H9 (cell line): ENCODE data around the gene KCNMA1. TPM values are rescaled to one million over a fixed set of nuclear protein-coding genes. Genes with fewer than 3 reads are reported as not detected.

Experiments used
- DNase-seq: peaks from one replicate; pipeline ENCODE4 v3.0.0-alpha.2; 2017
- H2AFZ ChIP-seq: one replicate; pipeline ENCODE4 v1.6.1; 2013; ENCODE audit warnings: mild to moderate bottlenecking, low read length, control low read depth, moderate library complexity
- H2AK5ac ChIP-seq: 2 replicates; pipeline ENCODE4 v1.6.1; 2013; ENCODE audit warnings: low read length, control low read depth, mixed read lengths; ENCODE audit not compliant: insufficient read length
- H2BK120ac ChIP-seq: one replicate; pipeline ENCODE4 v1.6.1; 2013; ENCODE audit warnings: low read depth, mild to moderate bottlenecking, low read length, control low read depth, inconsistent platforms; ENCODE audit not compliant: poor library complexity, severe bottlenecking
- H2BK12ac ChIP-seq: 2 replicates; pipeline ENCODE4 v1.6.1; 2013; ENCODE audit warnings: low read length, control low read depth, mixed read lengths, low read depth; ENCODE audit not compliant: insufficient read length
- H2BK15ac ChIP-seq: 2 replicates; pipeline ENCODE4 v1.6.1; 2013; ENCODE audit warnings: low read depth, low read length, control low read depth
- H2BK20ac ChIP-seq: one replicate; pipeline ENCODE4 v1.6.1; 2013; ENCODE audit warnings: low read depth, mild to moderate bottlenecking, low read length, control low read depth, inconsistent platforms; ENCODE audit not compliant: poor library complexity, severe bottlenecking
- H2BK5ac ChIP-seq: 2 replicates; pipeline ENCODE4 v1.6.1; 2013; ENCODE audit warnings: low read length, control low read depth, mixed read lengths; ENCODE audit not compliant: insufficient read length
- H3K14ac ChIP-seq: 2 replicates; pipeline ENCODE4 v1.6.1; 2013; ENCODE audit warnings: low read length, control low read depth; ENCODE audit not compliant: insufficient read depth
- H3K18ac ChIP-seq: 2 replicates; pipeline ENCODE4 v1.6.1; 2013; ENCODE audit warnings: low read depth, mild to moderate bottlenecking, mixed read lengths, low read length, control low read depth; ENCODE audit not compliant: insufficient read length
- H3K23ac ChIP-seq: 2 replicates; pipeline ENCODE4 v1.6.1; 2013; ENCODE audit warnings: low read length, control low read depth, mixed read lengths, low read depth; ENCODE audit not compliant: insufficient read length
- H3K23me2 ChIP-seq: 2 replicates; pipeline ENCODE4 v1.6.1; 2013; ENCODE audit warnings: low read depth, mild to moderate bottlenecking, mixed read lengths, low read length, control low read depth; ENCODE audit not compliant: insufficient read length, poor library complexity, severe bottlenecking
- H3K27ac ChIP-seq: 2 replicates; pipeline ENCODE4 v1.5.1; 2013; ENCODE audit warnings: low read length, control low read depth, mixed read lengths, low read depth; ENCODE audit not compliant: insufficient read length
- H3K27me3 ChIP-seq: 2 replicates; pipeline ENCODE4 v1.6.1; 2013; ENCODE audit warnings: low read length, control low read depth, inconsistent platforms; ENCODE audit not compliant: insufficient read depth
- H3K4ac ChIP-seq: 2 replicates; pipeline ENCODE4 v1.6.1; 2013; ENCODE audit warnings: low read depth, mild to moderate bottlenecking, control low read depth, inconsistent platforms, low read length, moderate library complexity
- H3K4me1 ChIP-seq: 2 replicates; pipeline ENCODE4 v1.6.1; 2013; ENCODE audit warnings: low read length, control low read depth, inconsistent platforms; ENCODE audit not compliant: insufficient read depth
- H3K4me2 ChIP-seq: 2 replicates; pipeline ENCODE4 v1.6.1; 2013; ENCODE audit warnings: low read length, control low read depth, mixed read lengths; ENCODE audit not compliant: insufficient read length, insufficient read depth
- H3K56ac ChIP-seq: 2 replicates; pipeline ENCODE4 v1.6.1; 2013; ENCODE audit warnings: low read depth, mild to moderate bottlenecking, mixed read lengths, low read length, control low read depth; ENCODE audit not compliant: insufficient read length
- H3K79me1 ChIP-seq: 2 replicates; pipeline ENCODE4 v1.6.1; 2013; ENCODE audit warnings: low read depth, mild to moderate bottlenecking, moderate library complexity, low read length, control low read depth, inconsistent platforms; ENCODE audit not compliant: insufficient read depth, poor library complexity, severe bottlenecking
- H3K79me2 ChIP-seq: 2 replicates; pipeline ENCODE4 v1.6.1; 2013; ENCODE audit warnings: low read length, control low read depth, inconsistent platforms; ENCODE audit not compliant: insufficient read depth
- H3K9ac ChIP-seq: 2 replicates; pipeline ENCODE4 v1.6.1; 2013; ENCODE audit warnings: low read length, control low read depth, mixed read lengths; ENCODE audit not compliant: insufficient read length; ENCODE audit errors: extremely low read depth
- H3K9me3 ChIP-seq: one replicate; pipeline ENCODE4 v1.6.1; 2013; ENCODE audit warnings: low read depth, low read length, inconsistent platforms; ENCODE audit not compliant: control insufficient read depth
- H3T11ph ChIP-seq: one replicate; pipeline ENCODE4 v1.6.1; 2013; ENCODE audit warnings: mild to moderate bottlenecking, low read length, control low read depth, inconsistent platforms
- H4K20me1 ChIP-seq: one replicate; pipeline ENCODE4 v1.6.1; 2013; ENCODE audit not compliant: control insufficient read depth, insufficient read length, insufficient read depth
- H4K5ac ChIP-seq: 2 replicates; pipeline ENCODE4 v1.6.1; 2013; ENCODE audit warnings: low read depth, mild to moderate bottlenecking, mixed read lengths, low read length, control low read depth; ENCODE audit not compliant: insufficient read length
- H4K8ac ChIP-seq: replicated peaks from 2 replicates; pipeline ENCODE4 v1.6.1; 2013; ENCODE audit warnings: low read length, control low read depth, mixed read lengths, low read depth; ENCODE audit not compliant: insufficient read length
- H4K91ac ChIP-seq: 2 replicates; pipeline ENCODE4 v1.6.1; 2013; ENCODE audit warnings: low read depth, mild to moderate bottlenecking, moderate library complexity, mixed read lengths, low read length, control low read depth; ENCODE audit not compliant: insufficient read length
- H3K27ac Mint-ChIP-seq, 3 experiments: 2 replicates in 2 of 3; 3 replicates in 1 of 3; pipeline ENCODE4 v1.8.0; 2020 to 2021; ENCODE audit warnings: mixed read lengths in 3 of 3, mild to moderate bottlenecking in 1 of 3, moderate library complexity in 1 of 3
- H3K27me3 Mint-ChIP-seq: 2 replicates; pipeline ENCODE4 v1.8.0; 2021; ENCODE audit warnings: low read depth, mild to moderate bottlenecking, moderate library complexity, mixed read lengths
- H3K36me3 Mint-ChIP-seq, 3 experiments: 2 replicates in 2 of 3; 3 replicates in 1 of 3; pipeline ENCODE4 v1.8.0; 2020 to 2021; ENCODE audit warnings: low read depth in 3 of 3, mixed read lengths in 3 of 3; ENCODE audit not compliant: insufficient read depth in 1 of 3
- H3K4me1 Mint-ChIP-seq, 2 experiments: 2 replicates each; pipeline ENCODE4 v1.8.0; 2020; ENCODE audit warnings: mixed read lengths in 2 of 2
- H3K4me3 Mint-ChIP-seq, 2 experiments: 2 replicates in 1 of 2; 3 replicates in 1 of 2; pipeline ENCODE4 v1.8.0; 2020 to 2021; ENCODE audit warnings: mild to moderate bottlenecking in 2 of 2, mixed read lengths in 2 of 2, moderate library complexity in 1 of 2
- H3K9me3 Mint-ChIP-seq, 2 experiments: 2 replicates in 1 of 2; 3 replicates in 1 of 2; pipeline ENCODE4 v1.8.0; 2020; ENCODE audit warnings: mild to moderate bottlenecking in 2 of 2, mixed read lengths in 2 of 2, moderate library complexity in 1 of 2
- CTCF ChIP-seq: fragments of 200-600 bp; sonication (generic); conservative IDR thresholded peaks from 3 replicates; pipeline ENCODE4 v1.8.0; 2021; ENCODE audit warnings: antibody characterized with exemption, mild to moderate bottlenecking
- WGBS: extraction: QIAGEN DNeasy Blood & Tissue Kit; methylation state at CpG from one replicate; pipeline ENCODE4 v1.1.7; 2013; ENCODE audit warnings: missing lambda C conversion rate, low lambda C conversion rate, mixed read lengths; ENCODE audit not compliant: insufficient read length; ENCODE audit errors: extremely low coverage; 5-methylcytosine and 5-hydroxymethylcytosine counted together
- total RNA-seq: library from RNA; stranded (reverse); gene quantifications from 2 replicates; pipeline ENCODE4 v1.2.1, GENCODE V29; 2021

The KCNMA1 gene
- total RNA-seq, 1 experiment from 2014 or later: 2.0 TPM

GRCh38 chr10:77036993-77037734 is 600.4 kb downstream of the KCNMA1 start:
- no CpG with 5 or more reads among the region's 6 CpGs for WGBS
- Mint-ChIP-seq H3K27me3 (peaks cover 10% of the 10 kb centered on the region), H3K4me1 (peaks cover 13 to 22% of the 10 kb centered on the region in 2 experiments), H3K27ac (peak overlapping the region in 1 of 3 experiments; percentile 44; a peak in 1 of 7 replicates), H3K4me3 (no peak overlapping the region; a peak in 1 of 5 replicates), H3K9me3 (no peaks in the 10 kb centered on the region), H3K36me3 (no peaks in the 10 kb centered on the region)
- no peak overlapping the region for H3K4ac ChIP-seq
- no peak overlapping the region for H3K9ac ChIP-seq
- H3K27me3 ChIP-seq: no peaks in the 10 kb centered on the region
- no peak overlapping the region for H2BK5ac ChIP-seq
- H3K18ac ChIP-seq: no peak overlapping the region
- no peak overlapping the region for H3K27ac ChIP-seq
- no peak overlapping the region for H2BK12ac ChIP-seq
- H3K79me2 ChIP-seq: no peaks in the 10 kb centered on the region
- no peak overlapping the region for H3K23ac ChIP-seq
- TF ChIP-seq CTCF: peak; percentile 84
- no peak overlapping the region for H4K5ac ChIP-seq
- H3K56ac ChIP-seq: no peak overlapping the region
- H3K4me1 ChIP-seq: no peaks in the 10 kb centered on the region; the same call in 1 of the 2 replicates
- H2AK5ac ChIP-seq: no peak overlapping the region
- no peak overlapping the region for H3T11ph ChIP-seq
- no peaks in the 10 kb centered on the region for H3K9me3 ChIP-seq
- DNase-seq: peak; percentile 62
- no peak overlapping the region for H2BK120ac ChIP-seq
- no peak overlapping the region for H4K8ac ChIP-seq
- no peak overlapping the region for H4K91ac ChIP-seq
- H2AFZ ChIP-seq: peak overlapping the region; percentile 27
- H4K20me1 ChIP-seq: no peaks in the 10 kb centered on the region
- H3K14ac ChIP-seq: no peak overlapping the region
- no peak overlapping the region for H2BK15ac ChIP-seq
- no peak overlapping the region for H3K4me2 ChIP-seq
- H3K79me1 ChIP-seq: no peaks in the 10 kb centered on the region
- no peak overlapping the region for H2BK20ac ChIP-seq
- no peaks in the 10 kb centered on the region for H3K23me2 ChIP-seq
